Upper lobe of right lung (tissue), 1 donor: Measurements from ENCODE around the gene TNPO3. TPM values are rescaled to one million over a fixed set of nuclear protein-coding genes. Genes with fewer than 3 reads are reported as not detected.

Source experiments
- ATAC-seq: fragments of 200-7000 bp; cut with Tn5 transposase; one replicate; pipeline ENCODE4 v1.9.1; 2020; ENCODE audit warnings: mild to moderate bottlenecking, moderate library complexity
- DNase-seq: peaks from one replicate; pipeline ENCODE4 v3.0.0-alpha.2; 2020
- H3K27ac ChIP-seq: fragments of 200-600 bp; one replicate; pipeline ENCODE4 v1.8.0; 2022
- H3K27me3 ChIP-seq: fragments of 200-600 bp; one replicate; pipeline ENCODE4 v1.8.0; 2022; ENCODE audit warnings: mild to moderate bottlenecking
- H3K36me3 ChIP-seq: fragments of 200-600 bp; one replicate; pipeline ENCODE4 v1.8.0; 2022
- H3K4me1 ChIP-seq: fragments of 200-600 bp; one replicate; pipeline ENCODE4 v1.8.0; 2022
- H3K4me3 ChIP-seq: fragments of 200-600 bp; one replicate; pipeline ENCODE4 v1.8.0; 2022; ENCODE audit warnings: mild to moderate bottlenecking
- H3K9me3 ChIP-seq: fragments of 200-600 bp; one replicate; pipeline ENCODE4 v1.8.0; 2022
- intact Hi-C: fragments of 100-400 bp; cut with DNase I; formaldehyde crosslinking; loops from one replicate; pipeline ENCODE4 v1.11.0; 2022
- total RNA-seq: library from RNA; stranded (reverse); fragmentation: NEBNext Ultra II Directional; extraction: Animal tissue kit (Norgen Biotek cat#: 25700); gene quantifications from one replicate; pipeline ENCODE4 v1.2.1, GENCODE V29; 2021
- TF ChIP-seq, protein P1 (sequence below): fragments of 200-600 bp; IDR thresholded peaks from one replicate; pipeline ENCODE4 v1.8.0; 2022; ENCODE audit warnings: antibody characterized with exemption
- donor health status: DM: no; HTN: yes; CAD: no; lungs with severe emphysema.

TNPO3 gene
- total RNA-seq, 1 donor from 2014 or later: 31.1 TPM

- intact Hi-C loops: no loop called here
These were observed 20.1 kb upstream of the TNPO3 start for GRCh38 chr7:129074994-129075393.

DNA sequence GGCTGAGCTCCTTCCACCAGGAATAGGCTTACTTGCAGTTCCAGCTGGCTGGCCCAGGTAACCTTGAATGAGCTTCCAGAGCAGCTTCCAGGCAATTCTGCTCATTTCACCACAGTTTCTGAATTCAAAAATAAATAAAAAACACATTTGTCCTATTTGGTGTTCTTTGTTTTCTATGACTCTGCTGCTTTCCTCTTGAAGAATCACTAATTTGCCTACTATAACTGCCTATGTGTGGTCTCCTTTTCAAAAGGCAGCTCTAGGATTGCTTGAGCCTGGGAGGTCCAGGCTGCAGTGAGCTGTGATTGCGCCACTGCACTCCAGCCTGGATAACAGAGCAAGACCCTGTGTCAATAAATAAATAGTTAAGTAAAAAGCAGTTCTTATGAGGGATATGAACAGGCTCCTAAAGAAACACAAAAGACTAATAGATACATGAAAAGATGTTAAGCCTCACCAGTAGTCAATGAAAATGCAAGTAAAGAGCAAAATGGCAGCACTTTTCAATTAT is 19.5 kb upstream of the TNPO3 start:
- no peaks in the 10 kb centered on the region for H3K9me3 ChIP-seq
- TF ChIP-seq, protein P1, sequence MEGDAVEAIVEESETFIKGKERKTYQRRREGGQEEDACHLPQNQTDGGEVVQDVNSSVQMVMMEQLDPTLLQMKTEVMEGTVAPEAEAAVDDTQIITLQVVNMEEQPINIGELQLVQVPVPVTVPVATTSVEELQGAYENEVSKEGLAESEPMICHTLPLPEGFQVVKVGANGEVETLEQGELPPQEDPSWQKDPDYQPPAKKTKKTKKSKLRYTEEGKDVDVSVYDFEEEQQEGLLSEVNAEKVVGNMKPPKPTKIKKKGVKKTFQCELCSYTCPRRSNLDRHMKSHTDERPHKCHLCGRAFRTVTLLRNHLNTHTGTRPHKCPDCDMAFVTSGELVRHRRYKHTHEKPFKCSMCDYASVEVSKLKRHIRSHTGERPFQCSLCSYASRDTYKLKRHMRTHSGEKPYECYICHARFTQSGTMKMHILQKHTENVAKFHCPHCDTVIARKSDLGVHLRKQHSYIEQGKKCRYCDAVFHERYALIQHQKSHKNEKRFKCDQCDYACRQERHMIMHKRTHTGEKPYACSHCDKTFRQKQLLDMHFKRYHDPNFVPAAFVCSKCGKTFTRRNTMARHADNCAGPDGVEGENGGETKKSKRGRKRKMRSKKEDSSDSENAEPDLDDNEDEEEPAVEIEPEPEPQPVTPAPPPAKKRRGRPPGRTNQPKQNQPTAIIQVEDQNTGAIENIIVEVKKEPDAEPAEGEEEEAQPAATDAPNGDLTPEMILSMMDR: no peak
- H3K4me1 ChIP-seq: no peaks in the 10 kb centered on the region
- intact Hi-C loops: no loop called here
- ATAC-seq: no peak
- no peaks in the 10 kb centered on the region for H3K36me3 ChIP-seq
- H3K4me3 ChIP-seq: no peak overlapping the region
- H3K27me3 ChIP-seq: peaks cover 7% of the 10 kb centered on the region
- no peak overlapping the region for H3K27ac ChIP-seq
- no peak for DNase-seq

More at GRCh38 chr7:129074994-129075393, 20.1 kb upstream of the TNPO3 start:
- TF ChIP-seq, protein P1: no peak
- H3K36me3 ChIP-seq: no peaks in the 10 kb centered on the region
- no peaks in the 10 kb centered on the region for H3K4me1 ChIP-seq
- ATAC-seq: no peak
- no peak for DNase-seq
- no peak overlapping the region for H3K27ac ChIP-seq
- no peaks in the 10 kb centered on the region for H3K9me3 ChIP-seq
- no peak overlapping the region for H3K4me3 ChIP-seq
- peaks cover 7% of the 10 kb centered on the region for H3K27me3 ChIP-seq

DNA sequence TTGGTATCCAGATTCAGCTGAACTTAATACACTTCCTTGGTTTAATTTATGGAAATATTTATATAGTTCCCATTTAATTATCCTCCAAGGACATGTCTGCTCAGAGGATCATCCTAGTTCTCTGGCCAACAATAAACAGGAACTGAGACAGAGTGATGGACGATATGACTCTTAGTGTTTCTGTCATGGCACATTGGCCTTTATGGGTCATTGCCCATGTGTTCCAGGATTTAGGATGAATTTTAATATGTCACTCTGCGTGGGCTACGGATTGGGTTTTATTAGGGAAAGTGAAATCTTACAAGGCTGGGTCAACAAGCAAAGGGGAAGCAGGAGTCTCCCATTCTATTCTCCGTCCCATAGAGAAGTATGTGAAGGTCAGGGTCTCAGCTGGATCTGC is 18.8 kb upstream of the TNPO3 start:
- no peak overlapping the region for H3K4me3 ChIP-seq
- peaks cover 7% of the 10 kb centered on the region for H3K27me3 ChIP-seq
- no peaks in the 10 kb centered on the region for H3K4me1 ChIP-seq
- no peak overlapping the region for H3K27ac ChIP-seq
- DNase-seq (no peak), ATAC-seq (no peak)
- intact Hi-C loops: no loop called here
- no peaks in the 10 kb centered on the region for H3K9me3 ChIP-seq
- TF ChIP-seq, protein P1: no peak
- H3K36me3 ChIP-seq: no peaks in the 10 kb centered on the region

GRCh38 chr7:129073204-129073603 is 18.3 kb upstream of the TNPO3 start:
- DNase-seq (no peak), ATAC-seq (no peak)
- H3K4me3 ChIP-seq: no peak overlapping the region
- H3K9me3 ChIP-seq: no peaks in the 10 kb centered on the region
- peak overlapping the region; percentile 6 for H3K27ac ChIP-seq
- TF ChIP-seq, protein P1: no peak
- peaks cover 9% of the 10 kb centered on the region for H3K27me3 ChIP-seq
- no peaks in the 10 kb centered on the region for H3K4me1 ChIP-seq
- no peaks in the 10 kb centered on the region for H3K36me3 ChIP-seq
- intact Hi-C loops: no loop called here

DNA sequence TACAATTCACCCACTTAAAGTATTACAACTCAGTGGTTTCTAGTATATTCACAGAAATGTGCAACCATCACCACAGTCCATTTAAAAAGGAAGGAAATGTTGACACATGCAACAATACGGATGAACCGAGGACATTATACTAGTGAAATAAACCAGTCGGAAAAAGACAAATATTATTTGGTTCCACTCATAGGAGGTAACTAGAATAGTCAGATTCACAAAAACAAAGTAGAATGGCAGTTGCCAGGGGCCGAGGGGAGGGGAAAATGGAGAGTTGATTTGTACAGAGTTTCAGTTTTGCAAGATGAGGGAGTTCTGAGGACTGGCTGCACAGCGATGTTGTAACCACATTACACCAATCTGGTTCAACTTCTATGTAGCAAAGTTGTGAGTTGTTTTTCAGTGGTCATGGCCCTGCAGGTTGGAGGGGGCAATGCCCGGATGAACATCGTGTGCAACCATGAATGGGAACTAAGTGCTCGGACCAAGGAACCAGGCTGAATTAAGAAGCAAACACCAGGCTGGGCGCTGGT is 17.6 kb upstream of the TNPO3 start:
- DNase-seq (no peak), ATAC-seq (peak; percentile 83)
- no peaks in the 10 kb centered on the region for H3K4me1 ChIP-seq
- H3K36me3 ChIP-seq: no peaks in the 10 kb centered on the region
- H3K27ac ChIP-seq: no peak overlapping the region
- H3K9me3 ChIP-seq: no peaks in the 10 kb centered on the region
- intact Hi-C loops: no loop called here
- TF ChIP-seq, protein P1: no peak
- no peak overlapping the region for H3K4me3 ChIP-seq
- peaks cover 9% of the 10 kb centered on the region for H3K27me3 ChIP-seq

DNA sequence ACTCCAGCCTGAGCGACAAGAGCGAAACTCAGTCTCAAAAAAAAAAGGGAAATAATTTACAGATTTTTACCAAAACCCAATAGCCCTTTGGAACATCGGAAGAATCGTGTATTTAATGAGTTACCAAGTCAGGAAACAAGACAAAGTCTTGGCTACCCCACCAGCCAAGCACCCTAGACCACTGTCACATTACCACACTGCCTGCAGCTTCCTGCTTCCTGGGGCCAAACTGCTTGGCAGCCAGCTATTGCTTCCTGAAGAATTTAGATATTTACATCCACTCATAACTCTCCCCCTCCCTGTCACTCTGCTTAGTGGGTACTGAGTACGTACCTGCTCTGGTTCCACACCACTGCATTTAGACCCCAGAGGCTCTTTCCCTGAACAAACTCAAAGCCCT is 14.1 kb upstream of the TNPO3 start:
- TF ChIP-seq, protein P1: no peak
- DNase-seq (no peak), ATAC-seq (no peak)
- no peaks in the 10 kb centered on the region for H3K4me1 ChIP-seq
- H3K36me3 ChIP-seq: no peaks in the 10 kb centered on the region
- no peaks in the 10 kb centered on the region for H3K9me3 ChIP-seq
- no peak overlapping the region for H3K4me3 ChIP-seq
- H3K27me3 ChIP-seq: peaks cover 9% of the 10 kb centered on the region
- intact Hi-C loops: no loop called here
- H3K27ac ChIP-seq: no peak overlapping the region
